ENCODE data around the gene HSD17B8. TPM values are rescaled to one million over a fixed set of nuclear protein-coding genes. Genes with fewer than 3 reads are reported as not detected.

Gene HSD17B8
- total and polyA plus RNA-seq, 10 of the 15 experiments (the other 5 are each of a cell fraction or from before 2014, with no cell fraction given) = 3.1 to 54.3 (median 26.5) TPM

DNA sequence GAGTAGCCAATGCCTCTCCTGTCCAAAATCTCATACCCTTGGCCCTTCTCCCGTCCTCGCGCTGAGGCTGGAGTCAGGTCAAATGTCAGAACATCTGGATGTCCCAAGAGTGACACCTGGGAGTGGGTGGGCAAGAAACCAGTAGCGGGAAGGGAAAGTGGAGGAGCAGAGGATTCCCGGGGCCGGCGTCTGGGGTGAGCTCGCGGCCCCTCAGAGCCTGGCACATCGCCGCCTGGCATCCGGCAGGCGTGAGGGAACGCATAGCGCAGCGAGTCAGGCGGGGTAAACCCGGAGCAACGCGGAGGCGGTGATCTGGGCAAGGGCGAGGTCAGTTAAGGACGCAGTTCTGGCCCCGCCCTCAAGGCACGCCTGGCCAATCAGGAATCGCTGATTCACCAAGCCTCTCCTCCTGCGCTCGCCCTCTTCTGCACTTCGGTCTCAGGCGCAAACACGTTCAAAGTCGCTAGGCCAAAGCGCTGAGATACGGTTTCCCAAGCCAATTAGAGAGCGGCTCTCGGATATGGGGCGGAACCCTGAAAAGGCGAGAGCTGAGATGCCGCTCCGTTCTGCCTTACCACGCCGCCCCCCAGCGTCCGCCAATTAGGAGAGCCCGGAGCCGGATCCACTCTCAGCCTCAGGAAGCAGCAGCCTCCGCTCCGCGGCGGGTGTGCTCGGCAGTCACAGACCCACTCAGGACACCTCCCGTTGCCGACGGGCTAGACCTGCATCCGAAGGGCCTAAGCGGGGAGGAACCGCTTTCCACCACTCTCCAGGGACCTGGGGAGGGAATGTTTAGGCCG lies 44.7 kb downstream of the HSD17B8 start (continued):
- TF ChIP-seq EZH2 (IDR thresholded peaks at IDR 0.05; ENCODE audit: borderline replicate concordance, control insufficient read depth, low read depth, low read length) (no peak), EED (IDR thresholded peaks at IDR 0.05; ENCODE audit: low read depth) (no peak), NFXL1 (IDR thresholded peaks at IDR 0.05; ENCODE audit: borderline replicate concordance) (no peak), ASH2L (IDR thresholded peaks at IDR 0.05; ENCODE audit: borderline replicate concordance, low read depth) (no peak), SUZ12 (IDR thresholded peaks at IDR 0.05; ENCODE audit: unreplicated experiment) (no peak), SREBF1 (IDR thresholded peaks at IDR 0.05; ENCODE audit: low read length) (no peak), GATAD2B (conservative IDR thresholded peaks at IDR 0.05; ENCODE audit: low read depth) (0 out of 2 replicates have a peak, but pooled peaks have one; percentile 44), POLR2AphosphoS2 (IDR thresholded peaks at IDR 0.05; ENCODE audit: low read depth, low read length) (peak; percentile 90), ZNF622 (IDR thresholded peaks at IDR 0.05) (no peak), ZBED1 (IDR thresholded peaks at IDR 0.05; ENCODE audit: borderline replicate concordance) (no peak), POLR2AphosphoS5 (IDR thresholded peaks at IDR 0.05; ENCODE audit: low read length) (peak; percentile 95), TARDBP (IDR thresholded peaks at IDR 0.05; ENCODE audit: borderline replicate concordance) (no peak), MYC (IDR thresholded peaks at IDR 0.05; ENCODE audit: insufficient read depth, insufficient read length, insufficient replicate concordance, low read length, severe bottlenecking) (peak; percentile 27), YY1 (IDR thresholded peaks at IDR 0.05; ENCODE audit: low read depth, low read length) (0 out of 2 replicates have a peak, but pooled peaks have one; percentile 7), TAF1 (IDR thresholded peaks at IDR 0.05; ENCODE audit: borderline replicate concordance, low read depth, low read length) (peak; percentile 81), SREBF2 (IDR thresholded peaks at IDR 0.05; ENCODE audit: low read length) (no peak)
- TF ChIP-seq, protein P1, sequence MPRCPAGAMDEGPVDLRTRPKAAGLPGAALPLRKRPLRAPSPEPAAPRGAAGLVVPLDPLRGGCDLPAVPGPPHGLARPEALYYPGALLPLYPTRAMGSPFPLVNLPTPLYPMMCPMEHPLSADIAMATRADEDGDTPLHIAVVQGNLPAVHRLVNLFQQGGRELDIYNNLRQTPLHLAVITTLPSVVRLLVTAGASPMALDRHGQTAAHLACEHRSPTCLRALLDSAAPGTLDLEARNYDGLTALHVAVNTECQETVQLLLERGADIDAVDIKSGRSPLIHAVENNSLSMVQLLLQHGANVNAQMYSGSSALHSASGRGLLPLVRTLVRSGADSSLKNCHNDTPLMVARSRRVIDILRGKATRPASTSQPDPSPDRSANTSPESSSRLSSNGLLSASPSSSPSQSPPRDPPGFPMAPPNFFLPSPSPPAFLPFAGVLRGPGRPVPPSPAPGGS (IDR thresholded peaks at IDR 0.05; ENCODE audit: borderline replicate concordance, insufficient read depth, low read depth, low read length, poor library complexity, severe bottlenecking) = peak; percentile 26
- TF ChIP-seq, protein P2, sequence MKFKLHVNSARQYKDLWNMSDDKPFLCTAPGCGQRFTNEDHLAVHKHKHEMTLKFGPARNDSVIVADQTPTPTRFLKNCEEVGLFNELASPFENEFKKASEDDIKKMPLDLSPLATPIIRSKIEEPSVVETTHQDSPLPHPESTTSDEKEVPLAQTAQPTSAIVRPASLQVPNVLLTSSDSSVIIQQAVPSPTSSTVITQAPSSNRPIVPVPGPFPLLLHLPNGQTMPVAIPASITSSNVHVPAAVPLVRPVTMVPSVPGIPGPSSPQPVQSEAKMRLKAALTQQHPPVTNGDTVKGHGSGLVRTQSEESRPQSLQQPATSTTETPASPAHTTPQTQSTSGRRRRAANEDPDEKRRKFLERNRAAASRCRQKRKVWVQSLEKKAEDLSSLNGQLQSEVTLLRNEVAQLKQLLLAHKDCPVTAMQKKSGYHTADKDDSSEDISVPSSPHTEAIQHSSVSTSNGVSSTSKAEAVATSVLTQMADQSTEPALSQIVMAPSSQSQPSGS (IDR thresholded peaks at IDR 0.05; ENCODE audit: low read length) = no peak
- TF ChIP-seq, protein P3, sequence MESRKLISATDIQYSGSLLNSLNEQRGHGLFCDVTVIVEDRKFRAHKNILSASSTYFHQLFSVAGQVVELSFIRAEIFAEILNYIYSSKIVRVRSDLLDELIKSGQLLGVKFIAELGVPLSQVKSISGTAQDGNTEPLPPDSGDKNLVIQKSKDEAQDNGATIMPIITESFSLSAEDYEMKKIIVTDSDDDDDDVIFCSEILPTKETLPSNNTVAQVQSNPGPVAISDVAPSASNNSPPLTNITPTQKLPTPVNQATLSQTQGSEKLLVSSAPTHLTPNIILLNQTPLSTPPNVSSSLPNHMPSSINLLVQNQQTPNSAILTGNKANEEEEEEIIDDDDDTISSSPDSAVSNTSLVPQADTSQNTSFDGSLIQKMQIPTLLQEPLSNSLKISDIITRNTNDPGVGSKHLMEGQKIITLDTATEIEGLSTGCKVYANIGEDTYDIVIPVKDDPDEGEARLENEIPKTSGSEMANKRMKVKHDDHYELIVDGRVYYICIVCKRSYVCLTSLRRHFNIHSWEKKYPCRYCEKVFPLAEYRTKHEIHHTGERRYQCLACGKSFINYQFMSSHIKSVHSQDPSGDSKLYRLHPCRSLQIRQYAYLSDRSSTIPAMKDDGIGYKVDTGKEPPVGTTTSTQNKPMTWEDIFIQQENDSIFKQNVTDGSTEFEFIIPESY (IDR thresholded peaks at IDR 0.05) = no peak
- TF ChIP-seq, protein P4, sequence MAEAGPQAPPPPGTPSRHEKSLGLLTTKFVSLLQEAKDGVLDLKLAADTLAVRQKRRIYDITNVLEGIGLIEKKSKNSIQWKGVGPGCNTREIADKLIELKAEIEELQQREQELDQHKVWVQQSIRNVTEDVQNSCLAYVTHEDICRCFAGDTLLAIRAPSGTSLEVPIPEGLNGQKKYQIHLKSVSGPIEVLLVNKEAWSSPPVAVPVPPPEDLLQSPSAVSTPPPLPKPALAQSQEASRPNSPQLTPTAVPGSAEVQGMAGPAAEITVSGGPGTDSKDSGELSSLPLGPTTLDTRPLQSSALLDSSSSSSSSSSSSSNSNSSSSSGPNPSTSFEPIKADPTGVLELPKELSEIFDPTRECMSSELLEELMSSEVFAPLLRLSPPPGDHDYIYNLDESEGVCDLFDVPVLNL (IDR thresholded peaks at IDR 0.05; ENCODE audit: low read depth, low read length) = no peak
- TF ChIP-seq, protein P5, sequence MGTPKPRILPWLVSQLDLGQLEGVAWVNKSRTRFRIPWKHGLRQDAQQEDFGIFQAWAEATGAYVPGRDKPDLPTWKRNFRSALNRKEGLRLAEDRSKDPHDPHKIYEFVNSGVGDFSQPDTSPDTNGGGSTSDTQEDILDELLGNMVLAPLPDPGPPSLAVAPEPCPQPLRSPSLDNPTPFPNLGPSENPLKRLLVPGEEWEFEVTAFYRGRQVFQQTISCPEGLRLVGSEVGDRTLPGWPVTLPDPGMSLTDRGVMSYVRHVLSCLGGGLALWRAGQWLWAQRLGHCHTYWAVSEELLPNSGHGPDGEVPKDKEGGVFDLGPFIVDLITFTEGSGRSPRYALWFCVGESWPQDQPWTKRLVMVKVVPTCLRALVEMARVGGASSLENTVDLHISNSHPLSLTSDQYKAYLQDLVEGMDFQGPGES (IDR thresholded peaks at IDR 0.05) = peak; percentile 83
